ENCODE data around the gene CORO2B.

DNA sequence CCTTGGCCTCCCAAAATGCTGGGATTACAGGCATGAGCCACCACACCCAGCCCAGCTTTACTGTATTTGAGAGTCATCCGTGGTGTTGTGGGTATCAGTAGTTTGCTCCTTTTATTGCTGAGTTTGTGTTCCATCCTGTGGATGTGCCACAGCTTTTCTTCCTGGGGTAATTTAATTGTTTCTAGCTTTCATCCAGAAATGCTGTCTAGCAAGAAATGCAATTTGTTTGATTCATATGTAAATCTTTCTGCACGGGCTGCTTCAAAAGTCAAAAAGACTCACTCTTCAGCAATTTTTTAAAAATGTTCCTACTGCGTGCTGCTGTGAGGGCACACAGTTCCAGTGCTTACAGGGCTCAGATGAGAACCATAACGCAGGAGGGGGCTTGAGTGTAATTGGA, 47.1 kb downstream of the CORO2B start:
- no peak for TF ChIP-seq CTCF (IDR thresholded peaks at IDR 0.05; ENCODE audit: insufficient read depth, low read length)
- no peak for TF ChIP-seq POLR2AphosphoS5 (IDR thresholded peaks at IDR 0.05; ENCODE audit: low read depth)
